Kidney glomerular epithelial cell (primary cell): ENCODE measurements around the gene IRAK2.
A peak's percentile ranks its signal among the peaks of the same experiment; 100 is the strongest.

Experiments
- DNase-seq: peaks from one replicate; lab custom pipeline; 2025; lab: John Stamatoyannopoulos, UW

IRAK2 gene

GRCh38 chr3:10189557-10190354 is 25.0 kb downstream of the IRAK2 start:
- no peak for DNase-seq

DNA sequence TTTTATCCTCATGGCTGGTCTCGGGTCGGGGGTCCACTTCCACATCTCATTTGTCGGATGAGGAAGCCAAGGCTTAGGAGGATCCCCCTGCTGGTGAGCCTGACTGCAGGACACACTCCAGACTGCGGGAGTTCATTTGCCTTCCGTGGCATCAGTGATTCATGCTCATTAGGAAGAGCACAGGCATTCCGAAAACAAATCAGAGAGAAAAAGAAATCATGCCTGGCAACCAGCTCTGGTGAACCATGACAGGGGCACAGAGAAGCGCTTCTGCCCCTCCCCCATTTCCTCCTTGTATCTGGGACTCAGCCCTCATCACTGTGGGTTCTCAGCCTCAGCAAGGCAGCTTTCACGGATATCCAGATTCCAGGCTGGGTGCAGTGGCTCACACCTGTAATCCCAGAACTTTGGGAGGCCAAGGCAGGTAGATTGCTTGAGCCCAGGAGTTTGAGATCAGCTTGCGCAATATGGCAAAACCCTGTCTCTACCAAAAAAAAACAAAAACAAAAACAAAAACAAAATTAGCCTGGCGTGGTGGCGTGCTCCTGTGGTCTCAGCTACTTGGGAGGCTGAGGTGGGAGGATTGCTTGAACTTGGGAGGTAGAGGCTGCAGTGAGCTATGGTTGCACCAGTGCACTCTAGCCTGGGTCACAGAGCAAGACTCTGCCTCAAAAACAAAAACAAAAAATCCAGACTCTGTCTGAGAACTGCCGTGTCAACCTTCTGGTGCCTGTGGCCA is 28.4 kb downstream of the IRAK2 start:
- DNase-seq = peak; percentile 99

DNA sequence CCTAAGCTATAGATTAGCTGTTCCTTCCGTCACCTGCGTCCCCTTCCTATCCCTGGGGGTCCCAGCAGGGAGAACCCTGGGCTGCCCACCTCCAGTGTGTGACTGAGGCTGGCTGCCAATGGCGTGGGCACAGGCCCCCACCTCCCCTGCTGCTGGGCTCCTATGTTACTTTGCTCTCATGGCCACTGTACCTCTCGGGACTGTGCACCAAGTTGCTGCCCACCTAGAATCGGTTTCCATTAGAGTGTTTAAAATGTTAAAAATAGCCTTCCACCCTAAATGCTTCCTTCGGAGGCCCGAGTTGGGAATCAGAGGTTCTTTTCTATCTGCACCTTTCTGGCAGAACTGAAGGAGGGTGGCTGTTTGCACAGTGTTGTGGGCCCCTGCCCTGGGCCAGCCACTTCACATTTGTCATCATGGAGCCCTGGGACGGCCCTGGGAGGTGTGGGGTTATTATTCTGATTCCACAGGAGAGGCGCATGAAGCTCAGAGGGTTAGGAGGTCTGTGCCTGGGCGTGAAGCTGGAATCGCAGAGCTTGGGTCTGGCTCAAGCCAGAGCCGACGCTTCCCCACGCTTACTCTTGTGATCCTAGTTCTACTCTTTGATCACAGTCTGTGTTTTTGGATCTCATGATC is 29.1 kb downstream of the IRAK2 start:
- no peak for DNase-seq

GRCh38 chr3:10194328-10195071 is 29.8 kb downstream of the IRAK2 start:
- no peak for DNase-seq

GRCh38 chr3:10195366-10196089 is 30.8 kb downstream of the IRAK2 start:
- no peak for DNase-seq

GRCh38 chr3:10196389-10197052 is 31.8 kb downstream of the IRAK2 start:
- DNase-seq = no peak

- DNase-seq = no peak
These were observed 33.5 kb downstream of the IRAK2 start for GRCh38 chr3:10198226-10198625.

DNA sequence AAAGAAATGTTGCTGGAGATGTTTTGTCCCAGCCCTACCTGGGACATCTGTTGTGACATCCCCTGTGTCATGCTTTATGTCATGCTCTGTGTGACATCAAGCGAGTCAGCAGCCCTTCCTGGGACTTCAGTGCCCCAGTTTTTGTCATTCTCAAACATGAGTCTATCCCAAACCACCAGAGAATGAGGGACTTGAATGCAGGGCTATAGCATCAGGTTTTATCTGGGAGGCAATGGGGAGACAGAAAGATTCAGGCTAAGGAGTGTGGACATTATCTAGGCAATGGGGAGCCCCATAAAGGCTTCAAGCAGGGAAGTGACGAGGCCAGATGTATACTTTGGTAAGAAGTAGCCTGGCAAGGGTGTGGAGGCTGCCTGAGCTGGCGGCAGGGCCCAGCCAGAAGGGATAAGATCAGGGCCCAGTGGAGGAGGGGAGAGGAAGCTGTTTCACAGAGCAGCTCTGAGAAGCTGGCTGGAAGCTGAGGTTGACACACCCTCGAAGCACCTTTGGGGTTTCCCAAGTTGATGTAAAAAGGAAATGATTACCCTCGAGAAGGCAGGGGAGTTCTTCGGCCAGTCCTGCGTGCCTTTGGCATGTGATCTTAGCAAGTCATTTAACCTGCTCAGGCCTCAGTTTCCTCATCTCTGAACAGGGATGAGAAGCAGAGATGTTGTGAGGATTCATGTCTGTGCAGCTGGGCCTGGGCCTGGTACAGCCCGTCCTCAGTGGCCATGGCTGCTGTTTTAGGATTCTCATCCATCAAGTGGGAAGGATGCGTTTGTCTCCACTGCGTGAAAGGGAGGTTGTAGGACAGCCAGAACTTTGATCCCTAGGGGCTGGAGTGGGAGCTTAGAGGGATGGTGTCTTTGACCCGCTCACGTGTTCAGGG is 34.3 kb downstream of the IRAK2 start:
- peak; percentile 60 for DNase-seq

- DNase-seq = peak; percentile 26
These were observed 40.2 kb downstream of the IRAK2 start for GRCh38 chr3:10204921-10205320.

GRCh38 chr3:10205451-10206165 is 40.9 kb downstream of the IRAK2 start:
- DNase-seq = peak; percentile 91

DNA sequence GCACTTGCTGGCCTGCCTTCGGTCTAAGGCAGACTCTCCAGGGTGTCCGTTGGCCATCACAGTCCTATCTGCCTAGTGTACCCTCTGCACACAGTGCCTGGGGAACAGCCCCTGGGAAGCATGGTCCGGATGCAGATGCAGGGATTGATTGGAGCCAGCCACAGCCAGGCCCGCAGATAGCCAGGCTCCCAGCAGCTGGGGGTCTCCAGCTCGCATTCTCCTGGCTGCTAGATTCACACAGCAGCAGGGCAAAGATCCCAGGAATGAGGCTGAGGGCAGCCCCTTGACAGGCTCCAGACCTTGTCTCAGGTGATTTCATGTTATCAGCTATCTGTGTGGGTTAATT is 41.4 kb downstream of the IRAK2 start:
- no peak for DNase-seq

DNA sequence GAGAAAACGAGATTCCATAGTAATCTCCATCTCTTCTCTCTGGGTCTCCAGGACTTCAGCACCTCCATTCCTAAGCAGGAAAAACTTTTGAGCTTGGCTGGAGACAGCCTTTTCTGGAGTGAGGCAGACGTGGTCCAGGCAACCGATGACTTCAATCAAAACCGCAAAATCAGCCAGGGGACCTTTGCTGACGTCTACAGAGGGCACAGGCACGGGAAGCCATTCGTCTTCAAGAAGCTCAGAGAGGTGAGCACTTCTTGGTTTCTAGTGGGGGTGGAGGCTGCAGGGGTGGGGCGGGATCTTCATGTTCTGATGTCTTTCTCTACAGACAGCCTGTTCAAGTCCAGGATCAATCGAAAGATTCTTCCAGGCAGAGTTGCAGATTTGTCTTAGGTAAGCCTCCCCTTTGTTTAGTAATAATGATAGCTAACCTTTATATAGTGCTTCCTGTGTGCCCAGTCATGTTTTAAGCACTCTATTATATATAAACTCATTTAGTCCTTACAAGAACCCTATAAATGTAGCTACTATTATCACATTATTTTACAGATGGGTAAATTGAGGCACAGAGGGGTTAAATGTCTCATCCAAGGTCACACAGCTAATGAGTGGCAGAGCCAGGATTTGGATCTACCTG is 48.6 kb downstream of the IRAK2 start:
- no peak for DNase-seq

- no peak for DNase-seq
These were observed 51.1 kb downstream of the IRAK2 start for GRCh38 chr3:10215578-10216368.

DNA sequence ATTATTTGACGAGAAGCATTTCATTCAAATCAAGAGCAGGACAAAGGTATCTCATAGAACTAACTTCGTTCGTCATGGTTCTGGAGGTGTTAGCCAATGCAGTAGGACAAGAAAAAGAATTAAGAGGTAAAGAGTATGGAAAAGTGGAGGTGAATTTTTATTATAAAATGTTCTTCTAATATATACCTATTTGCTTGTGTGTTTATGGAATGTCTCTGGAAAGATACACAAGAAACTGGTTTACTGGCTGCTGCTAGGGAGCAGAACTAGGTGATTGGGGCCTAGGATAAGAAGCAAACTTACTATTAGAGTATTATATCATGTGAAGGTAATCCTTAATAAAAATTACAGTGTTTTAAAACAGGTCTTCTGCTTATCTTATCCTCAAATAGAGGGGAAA is 52.6 kb downstream of the IRAK2 start:
- no peak for DNase-seq

GRCh38 chr3:10219737-10220136 is 55.0 kb downstream of the IRAK2 start:
- no peak for DNase-seq

GRCh38 chr3:10223676-10224639 is 59.2 kb downstream of the IRAK2 start:
- DNase-seq = no peak
